ENCODE measurements around the gene PDE2A.

The PDE2A gene

DNA sequence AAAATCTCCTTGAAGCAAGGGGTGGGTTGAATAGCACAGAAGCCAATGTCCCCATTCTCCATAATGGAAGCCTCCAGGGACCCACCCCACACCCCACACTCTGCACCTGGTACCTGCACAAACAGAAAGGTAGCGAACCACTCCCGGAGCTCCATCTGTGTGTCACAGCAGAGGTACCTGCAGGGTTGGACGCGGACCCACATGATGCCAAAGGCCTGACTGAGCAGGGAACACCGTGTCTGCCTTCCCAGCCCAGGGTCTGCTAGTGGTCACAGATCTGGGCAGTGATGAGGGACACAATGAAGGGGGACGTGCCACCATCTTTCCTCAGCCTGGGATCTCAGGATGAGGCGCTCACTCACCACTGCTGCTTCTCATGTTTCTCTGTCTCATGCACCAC, 13.1 kb upstream of the PDE2A start:
- DNase-seq (ENCODE audit: low spot score in 2 of 2): no peak
- Mint-ChIP-seq H3K4me1 (peaks cover 29% of the 10 kb centered on the region), H3K9me3 (no peaks in the 10 kb centered on the region), H3K36me3 (ENCODE audit: insufficient read depth) (peaks cover 19% of the 10 kb centered on the region), H3K4me3 (no peak overlapping the region), H3K27ac (ENCODE audit: low read depth) (peak overlapping the region; percentile 60), H3K27me3 (no peaks in the 10 kb centered on the region)
- ATAC-seq (replicated peaks; ENCODE audit: extremely low read depth, poor library complexity, severe bottlenecking): no peak

DNA sequence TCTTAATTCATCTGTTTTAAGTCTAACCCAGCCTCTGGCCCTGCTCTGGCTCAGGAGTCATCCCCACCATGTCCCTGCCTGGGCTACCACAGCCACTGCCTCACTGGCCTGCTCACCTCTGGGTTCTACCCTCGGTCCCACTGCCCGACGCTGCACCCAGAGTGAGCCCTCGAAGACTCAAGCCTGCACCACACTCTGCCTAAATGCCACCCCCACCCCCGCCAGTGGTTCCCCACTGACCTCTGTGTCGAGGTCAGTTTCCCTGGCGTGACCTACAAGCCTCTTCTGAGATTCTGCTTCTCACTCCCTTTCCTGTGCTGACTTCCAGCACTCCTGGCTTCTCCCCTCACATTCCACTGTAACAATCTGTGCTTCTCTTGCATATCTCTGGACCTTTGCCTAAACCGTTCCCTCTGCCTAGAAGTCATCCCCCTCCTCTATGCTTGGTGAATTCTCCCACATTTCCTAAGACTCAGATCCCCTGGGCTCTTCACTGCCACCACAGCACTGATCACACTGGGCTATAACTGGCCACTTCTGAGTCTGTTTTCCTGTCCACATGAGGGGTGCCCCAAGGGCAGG, 12.5 kb upstream of the PDE2A start:
- H3K9me3 Mint-ChIP-seq: no peaks in the 10 kb centered on the region
- H3K27ac Mint-ChIP-seq (ENCODE audit: low read depth): peak overlapping the region; percentile 60
- DNase-seq (ENCODE audit: low spot score in 2 of 2): no peak
- peaks cover 29% of the 10 kb centered on the region for H3K4me1 Mint-ChIP-seq
- no peak overlapping the region for H3K4me3 Mint-ChIP-seq
- ATAC-seq (replicated peaks; ENCODE audit: extremely low read depth, poor library complexity, severe bottlenecking): no peak
- no peaks in the 10 kb centered on the region for H3K27me3 Mint-ChIP-seq
- peaks cover 21% of the 10 kb centered on the region for H3K36me3 Mint-ChIP-seq (ENCODE audit: insufficient read depth)

DNA sequence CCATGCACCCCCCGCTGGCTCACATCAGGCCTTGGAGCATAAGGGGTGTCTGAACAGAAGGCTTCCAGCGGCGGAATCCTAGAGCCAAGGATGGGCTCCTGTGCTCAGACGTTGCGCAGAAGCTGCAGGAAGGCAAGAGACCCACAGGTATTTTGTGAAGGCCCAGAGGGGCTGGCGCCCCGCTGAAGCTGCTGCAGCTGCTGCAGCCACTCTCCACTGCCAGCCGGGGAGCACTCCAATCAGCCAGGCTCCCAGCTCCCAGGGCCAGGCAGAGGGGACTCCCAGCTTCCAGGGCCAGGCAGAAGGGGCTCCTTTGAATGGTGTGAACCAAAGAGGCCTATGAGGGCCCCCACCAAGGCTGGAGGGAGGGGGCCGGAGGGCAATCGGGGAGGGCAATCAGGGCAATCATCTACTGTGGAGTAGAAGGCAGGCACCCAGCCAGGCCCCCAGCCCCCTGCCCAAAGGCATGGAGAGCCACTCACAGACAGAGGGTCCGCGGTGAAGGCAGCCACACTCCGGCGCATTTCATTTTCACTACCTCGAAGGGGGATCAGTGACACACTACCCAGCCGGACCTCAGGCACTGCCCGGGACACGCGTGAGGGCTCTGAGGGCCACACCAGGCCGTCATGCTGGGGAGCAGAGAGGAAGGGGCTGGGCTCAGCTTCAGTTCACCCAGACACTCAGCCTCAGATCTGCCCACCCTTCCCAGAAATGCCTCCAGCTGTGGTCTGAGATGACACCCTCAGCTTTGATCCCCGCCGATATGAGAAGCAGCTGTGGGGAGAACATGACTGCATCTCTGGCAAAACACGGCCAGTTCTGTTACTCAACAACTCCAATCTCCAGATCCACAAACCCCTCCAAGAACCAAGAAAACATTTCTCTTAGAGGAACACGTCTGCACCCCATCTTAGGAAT, 11.6 kb upstream of the PDE2A start:
- H3K4me3 Mint-ChIP-seq: no peak overlapping the region
- H3K4me1 Mint-ChIP-seq: peaks cover 37% of the 10 kb centered on the region
- ATAC-seq (replicated peaks; ENCODE audit: extremely low read depth, poor library complexity, severe bottlenecking) (no peak), DNase-seq (ENCODE audit: low spot score in 2 of 2) (no peak)
- H3K9me3 Mint-ChIP-seq: no peaks in the 10 kb centered on the region
- no peaks in the 10 kb centered on the region for H3K27me3 Mint-ChIP-seq
- H3K27ac Mint-ChIP-seq (ENCODE audit: low read depth): peak overlapping the region; percentile 60
- H3K36me3 Mint-ChIP-seq (ENCODE audit: insufficient read depth): peaks cover 18% of the 10 kb centered on the region

GRCh38 chr11:72684236-72684912, 10.2 kb upstream of the PDE2A start:
- H3K27ac Mint-ChIP-seq (ENCODE audit: low read depth): peak overlapping the region; percentile 48
- H3K27me3 Mint-ChIP-seq: no peaks in the 10 kb centered on the region
- no peaks in the 10 kb centered on the region for H3K9me3 Mint-ChIP-seq
- peak in 1 of 2 donors; percentile 21 for DNase-seq (ENCODE audit: low spot score in 2 of 2)
- ATAC-seq (replicated peaks; ENCODE audit: extremely low read depth, poor library complexity, severe bottlenecking): peak; percentile 52
- peaks cover 19% of the 10 kb centered on the region for H3K36me3 Mint-ChIP-seq (ENCODE audit: insufficient read depth)
- H3K4me1 Mint-ChIP-seq: peaks cover 42% of the 10 kb centered on the region
- no peak overlapping the region for H3K4me3 Mint-ChIP-seq

GRCh38 chr11:72683782-72684200, 9.6 kb upstream of the PDE2A start:
- DNase-seq (ENCODE audit: low spot score in 2 of 2) (peak; percentile 54 to 67), ATAC-seq (replicated peaks; ENCODE audit: extremely low read depth, poor library complexity, severe bottlenecking) (peak; percentile 65)
- peaks cover 45% of the 10 kb centered on the region for H3K4me1 Mint-ChIP-seq
- H3K4me3 Mint-ChIP-seq: no peak overlapping the region
- peak overlapping the region; percentile 48 for H3K27ac Mint-ChIP-seq (ENCODE audit: low read depth)
- peaks cover 19% of the 10 kb centered on the region for H3K36me3 Mint-ChIP-seq (ENCODE audit: insufficient read depth)
- H3K9me3 Mint-ChIP-seq: no peaks in the 10 kb centered on the region
- no peaks in the 10 kb centered on the region for H3K27me3 Mint-ChIP-seq

GRCh38 chr11:72682858-72683243, 8.6 kb upstream of the PDE2A start:
- ATAC-seq (replicated peaks; ENCODE audit: extremely low read depth, poor library complexity, severe bottlenecking): no peak
- Mint-ChIP-seq H3K4me1 (peaks cover 43% of the 10 kb centered on the region), H3K9me3 (no peaks in the 10 kb centered on the region), H3K36me3 (ENCODE audit: insufficient read depth) (peaks cover 17% of the 10 kb centered on the region), H3K27me3 (no peaks in the 10 kb centered on the region), H3K4me3 (no peak overlapping the region), H3K27ac (ENCODE audit: low read depth) (no peak overlapping the region)
- no peak for DNase-seq (ENCODE audit: low spot score in 2 of 2)

GRCh38 chr11:72682238-72682857, 8.1 kb upstream of the PDE2A start:
- Mint-ChIP-seq H3K36me3 (ENCODE audit: insufficient read depth) (peaks cover 18% of the 10 kb centered on the region), H3K9me3 (no peaks in the 10 kb centered on the region), H3K4me3 (no peak overlapping the region), H3K27me3 (peaks cover 4% of the 10 kb centered on the region), H3K4me1 (peaks cover 43% of the 10 kb centered on the region), H3K27ac (ENCODE audit: low read depth) (no peak overlapping the region)
- DNase-seq (ENCODE audit: low spot score in 2 of 2): no peak
- ATAC-seq (replicated peaks; ENCODE audit: extremely low read depth, poor library complexity, severe bottlenecking): no peak

DNA sequence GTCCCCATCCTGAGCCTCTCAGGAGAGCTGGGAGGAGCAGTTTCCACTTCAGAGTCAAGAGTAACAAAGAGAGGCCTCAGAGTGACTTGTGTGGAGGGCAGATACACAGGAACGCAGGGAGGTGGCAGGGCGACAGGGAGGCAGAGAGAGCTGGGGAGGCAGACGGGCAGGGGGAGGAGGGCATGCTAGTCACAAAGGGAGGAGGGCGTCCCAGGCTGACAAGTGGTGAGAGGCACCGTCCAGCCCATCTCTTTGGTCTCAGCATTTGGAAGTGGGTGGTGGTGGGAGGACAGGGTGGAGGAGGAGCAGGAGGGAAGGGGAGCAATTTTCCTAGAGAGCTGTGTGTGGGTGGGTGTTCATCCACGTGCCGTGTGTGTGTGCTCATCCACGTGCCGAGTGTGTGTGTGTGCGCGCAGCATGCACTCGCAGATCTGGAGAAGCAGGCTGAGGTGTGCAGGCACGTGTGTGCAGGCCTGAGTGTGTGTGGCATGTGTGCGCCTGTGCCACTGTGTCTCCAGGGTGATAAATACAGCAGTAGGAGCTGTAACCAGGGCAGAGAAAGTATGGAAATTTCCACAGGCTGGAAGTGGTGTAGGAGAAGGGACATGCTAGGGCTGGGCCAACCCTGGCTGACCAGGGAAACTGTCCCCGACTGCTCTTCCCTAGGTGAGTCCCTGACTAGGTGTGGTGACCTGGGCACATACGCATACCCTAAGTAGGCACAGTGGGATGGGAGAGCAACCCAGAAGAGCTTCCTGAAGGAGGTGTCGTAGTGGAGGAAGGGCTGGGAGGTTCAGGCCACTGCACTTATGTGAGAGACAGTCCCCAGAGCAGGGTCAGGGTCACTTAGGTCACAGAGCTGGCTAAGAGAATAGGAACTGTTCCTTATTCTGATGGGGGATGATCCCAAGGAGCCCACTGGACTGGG, 7.3 kb upstream of the PDE2A start:
- Mint-ChIP-seq H3K4me3 (peak overlapping the region; percentile 21), H3K27ac (ENCODE audit: low read depth) (no peak overlapping the region), H3K9me3 (no peaks in the 10 kb centered on the region), H3K4me1 (peaks cover 36% of the 10 kb centered on the region), H3K27me3 (peaks cover 9% of the 10 kb centered on the region), H3K36me3 (ENCODE audit: insufficient read depth) (peaks cover 24% of the 10 kb centered on the region)
- DNase-seq (ENCODE audit: low spot score in 2 of 2) (no peak), ATAC-seq (replicated peaks; ENCODE audit: extremely low read depth, poor library complexity, severe bottlenecking) (no peak)

DNA sequence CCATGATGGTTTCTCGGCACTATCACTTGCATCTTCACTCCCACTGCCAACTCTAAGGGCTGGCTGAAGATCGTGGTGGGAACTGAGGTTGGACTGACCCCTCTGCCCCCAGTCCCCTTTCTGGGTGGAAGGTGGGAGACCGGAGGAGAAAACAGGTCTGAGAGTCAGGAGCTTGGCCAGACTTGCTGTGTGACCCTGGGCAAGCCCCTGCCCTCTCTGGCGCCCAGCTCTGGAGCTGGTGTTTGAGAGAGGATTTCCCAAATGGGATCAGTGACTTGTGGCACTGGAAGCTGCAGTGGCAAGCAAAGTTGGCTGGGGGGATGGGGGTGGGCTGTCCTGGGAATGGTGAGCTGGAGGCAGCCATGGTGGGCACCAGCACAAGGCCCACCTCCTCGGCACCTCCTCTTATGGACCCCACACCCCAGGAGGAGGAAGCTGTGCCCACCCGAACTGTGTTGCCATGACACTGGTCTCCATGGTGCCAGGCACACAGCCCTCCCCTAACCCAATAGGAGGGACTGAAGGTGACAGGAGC, 6.5 kb upstream of the PDE2A start:
- H3K27me3 Mint-ChIP-seq: peaks cover 17% of the 10 kb centered on the region
- H3K36me3 Mint-ChIP-seq (ENCODE audit: insufficient read depth): peaks cover 24% of the 10 kb centered on the region
- DNase-seq (ENCODE audit: low spot score in 2 of 2) (no peak), ATAC-seq (replicated peaks; ENCODE audit: extremely low read depth, poor library complexity, severe bottlenecking) (no peak)
- H3K4me3 Mint-ChIP-seq: no peak overlapping the region
- H3K27ac Mint-ChIP-seq (ENCODE audit: low read depth): no peak overlapping the region
- peaks cover 30% of the 10 kb centered on the region for H3K4me1 Mint-ChIP-seq
- no peaks in the 10 kb centered on the region for H3K9me3 Mint-ChIP-seq

DNA sequence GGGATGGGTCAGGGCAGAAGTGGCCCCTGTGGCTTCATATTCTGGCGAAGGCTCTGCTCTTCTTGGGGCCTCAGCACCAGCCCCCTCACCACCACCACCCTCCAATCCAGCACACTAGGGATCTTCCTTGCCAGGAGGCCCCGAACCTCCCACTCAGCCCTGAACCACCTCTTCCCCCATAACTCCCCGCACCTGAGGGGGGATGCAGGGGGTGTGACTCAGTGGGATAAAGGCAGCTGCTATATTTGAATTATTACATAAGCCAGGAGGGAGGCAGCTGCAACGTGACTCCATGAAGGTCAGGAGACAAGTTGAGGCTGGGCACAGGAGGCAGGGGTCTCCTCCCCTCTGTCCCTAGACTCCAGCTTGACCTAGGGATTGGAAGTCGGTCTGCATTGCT, 5.6 kb upstream of the PDE2A start:
- Mint-ChIP-seq H3K4me3 (no peak overlapping the region), H3K4me1 (peaks cover 30% of the 10 kb centered on the region), H3K9me3 (no peaks in the 10 kb centered on the region), H3K27me3 (peaks cover 25% of the 10 kb centered on the region), H3K36me3 (ENCODE audit: insufficient read depth) (peaks cover 31% of the 10 kb centered on the region), H3K27ac (ENCODE audit: low read depth) (peak overlapping the region; percentile 19)
- ATAC-seq (replicated peaks; ENCODE audit: extremely low read depth, poor library complexity, severe bottlenecking): no peak
- no peak for DNase-seq (ENCODE audit: low spot score in 2 of 2)

- Mint-ChIP-seq H3K9me3 (no peaks in the 10 kb centered on the region), H3K27me3 (peaks cover 38% of the 10 kb centered on the region), H3K27ac (ENCODE audit: low read depth) (no peak overlapping the region), H3K4me1 (peaks cover 24% of the 10 kb centered on the region), H3K36me3 (ENCODE audit: insufficient read depth) (peaks cover 30% of the 10 kb centered on the region), H3K4me3 (no peak overlapping the region)
- DNase-seq (ENCODE audit: low spot score in 2 of 2): no peak
- no peak for ATAC-seq (replicated peaks; ENCODE audit: extremely low read depth, poor library complexity, severe bottlenecking)
Measured at GRCh38 chr11:72678524-72678923, 4.3 kb upstream of the PDE2A start.

Data from central memory CD8-positive, alpha-beta T cell (primary cell).